AG10803 (cell line): ENCODE measurements around the gene PUSL1.

Source experiments
- DNase-seq: peaks from one replicate; pipeline ENCODE4 v3.0.0; 2010; ENCODE audit warnings: low read depth
- H3K4me3 ChIP-seq: 2 replicates; pipeline ENCODE4 v1.5.1; 2011; ENCODE audit warnings: mild to moderate bottlenecking, low read length, control low read depth
- TF ChIP-seq, protein P1 (sequence below): conservative IDR thresholded peaks from 2 replicates; pipeline ENCODE4 v1.5.1; 2011; ENCODE audit warnings: mild to moderate bottlenecking, low read length, control low read depth, inconsistent platforms

The PUSL1 gene

DNA sequence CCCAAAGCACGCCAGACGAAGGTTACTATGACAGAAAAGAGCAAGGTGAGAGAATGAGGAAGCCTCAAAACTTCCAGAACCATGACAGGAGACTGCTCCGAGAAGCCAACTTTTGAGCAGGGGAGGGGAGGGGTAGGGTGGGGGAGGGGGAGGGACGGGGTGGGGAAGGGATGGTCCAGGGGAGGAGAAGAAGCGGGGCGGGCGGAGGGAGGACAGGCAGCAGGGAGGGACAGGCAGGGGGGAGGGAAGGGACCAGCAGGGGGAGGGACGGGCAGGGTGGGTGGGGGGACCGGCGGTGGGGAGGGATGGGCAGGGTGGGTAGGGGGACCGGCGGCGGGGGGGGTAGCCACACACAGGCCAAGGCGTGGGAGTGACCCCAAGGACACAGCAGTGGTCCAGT, 14.0 kb downstream of the PUSL1 start:
- DNase-seq: no peak
- no peak overlapping the region for H3K4me3 ChIP-seq
- TF ChIP-seq, protein P1, sequence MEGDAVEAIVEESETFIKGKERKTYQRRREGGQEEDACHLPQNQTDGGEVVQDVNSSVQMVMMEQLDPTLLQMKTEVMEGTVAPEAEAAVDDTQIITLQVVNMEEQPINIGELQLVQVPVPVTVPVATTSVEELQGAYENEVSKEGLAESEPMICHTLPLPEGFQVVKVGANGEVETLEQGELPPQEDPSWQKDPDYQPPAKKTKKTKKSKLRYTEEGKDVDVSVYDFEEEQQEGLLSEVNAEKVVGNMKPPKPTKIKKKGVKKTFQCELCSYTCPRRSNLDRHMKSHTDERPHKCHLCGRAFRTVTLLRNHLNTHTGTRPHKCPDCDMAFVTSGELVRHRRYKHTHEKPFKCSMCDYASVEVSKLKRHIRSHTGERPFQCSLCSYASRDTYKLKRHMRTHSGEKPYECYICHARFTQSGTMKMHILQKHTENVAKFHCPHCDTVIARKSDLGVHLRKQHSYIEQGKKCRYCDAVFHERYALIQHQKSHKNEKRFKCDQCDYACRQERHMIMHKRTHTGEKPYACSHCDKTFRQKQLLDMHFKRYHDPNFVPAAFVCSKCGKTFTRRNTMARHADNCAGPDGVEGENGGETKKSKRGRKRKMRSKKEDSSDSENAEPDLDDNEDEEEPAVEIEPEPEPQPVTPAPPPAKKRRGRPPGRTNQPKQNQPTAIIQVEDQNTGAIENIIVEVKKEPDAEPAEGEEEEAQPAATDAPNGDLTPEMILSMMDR: no peak

DNA sequence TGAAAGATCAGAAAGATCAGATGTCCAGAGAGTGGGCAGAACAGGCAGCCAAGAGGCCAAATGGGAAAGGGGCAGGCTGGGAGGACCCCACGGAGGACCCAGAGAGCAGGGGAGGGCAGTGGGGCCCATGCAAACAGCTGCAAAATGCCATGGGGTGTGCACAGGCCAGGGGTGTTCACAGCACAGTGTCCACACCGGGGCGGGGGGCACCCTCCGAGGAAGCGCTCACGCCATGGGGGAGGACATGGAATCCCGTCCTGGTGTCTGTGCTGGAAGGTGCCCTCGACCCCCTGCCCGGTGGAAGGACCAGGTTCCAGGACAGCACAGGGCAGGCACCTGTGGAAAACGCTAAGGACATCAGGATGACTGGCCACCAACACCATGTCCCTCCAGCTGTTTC, 14.6 kb downstream of the PUSL1 start:
- H3K4me3 ChIP-seq: peak overlapping the region; percentile 0; the same call in 1 of the 2 replicates
- TF ChIP-seq, protein P1: no peak
- no peak for DNase-seq

DNA sequence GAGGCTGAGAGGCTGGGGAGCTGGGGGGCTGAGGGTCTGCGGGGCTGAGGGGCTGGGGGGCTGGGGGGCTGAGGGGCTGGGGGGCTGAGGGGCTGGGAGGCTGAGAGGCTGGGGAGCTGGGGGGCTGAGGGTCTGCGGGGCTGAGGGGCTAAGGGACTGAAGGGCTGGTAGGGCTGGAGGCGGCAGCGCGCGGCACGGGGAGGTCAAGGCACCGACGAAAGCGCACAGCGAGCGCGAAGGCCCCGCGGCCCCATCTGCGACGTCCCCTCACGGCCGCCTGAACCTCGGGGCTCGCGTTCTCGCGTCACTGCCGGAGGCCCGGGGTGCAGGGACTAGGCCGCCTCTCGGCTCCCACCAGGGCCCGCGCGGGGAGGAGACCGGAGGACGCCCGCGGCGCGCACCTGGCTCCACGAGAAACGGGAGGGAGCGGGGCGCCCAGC, 15.7 kb downstream of the PUSL1 start:
- TF ChIP-seq, protein P1: no peak
- no peak for DNase-seq
- H3K4me3 ChIP-seq: peak overlapping the region; percentile 72

DNA sequence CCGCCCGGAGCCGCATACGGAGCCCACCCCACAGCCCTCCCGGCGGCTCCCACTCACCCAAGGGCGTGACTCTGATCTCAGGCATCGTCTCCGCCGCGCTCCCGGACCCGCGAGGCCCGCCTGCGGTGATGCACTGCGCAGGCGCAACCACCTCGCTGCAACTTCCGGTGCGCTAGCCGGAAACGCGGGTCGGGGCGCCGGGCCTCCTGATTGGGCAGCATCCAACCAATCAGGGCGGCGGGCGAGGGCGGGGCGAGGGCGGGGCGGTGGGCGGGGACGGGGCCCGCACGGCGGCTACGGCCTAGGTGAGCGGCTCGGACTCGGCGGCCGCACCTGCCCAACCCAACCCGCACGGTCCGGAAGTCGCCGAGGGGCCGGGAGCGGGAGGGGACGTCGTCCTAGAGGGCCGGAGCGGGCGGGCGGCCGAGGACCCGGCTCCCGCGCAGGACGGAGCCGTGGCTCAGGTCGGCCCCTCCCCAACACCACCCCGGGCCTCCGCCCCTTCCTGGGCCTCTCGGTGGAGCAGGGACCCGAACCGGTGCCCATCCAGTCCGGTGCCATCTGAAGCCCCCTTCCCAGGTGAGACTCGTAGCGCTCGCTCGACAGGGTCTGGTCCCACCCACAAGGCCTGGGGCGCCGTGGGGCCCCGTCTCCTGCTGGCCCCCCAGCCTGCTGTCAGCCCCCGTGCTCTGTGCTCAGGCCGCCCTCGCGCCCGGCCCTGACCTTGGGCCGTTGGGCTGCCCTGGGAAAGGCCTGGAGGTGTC, 16.3 kb downstream of the PUSL1 start, which contains the start of the genes CPTP and INTS11:
Gene CPTP, plus strand, starts transcription at position 279 of the 764 bp plus-strand sequence. CDS start 2,109 bp downstream, outside the sequence.
Gene INTS11, minus strand, starts transcription at position 137 of the 764 bp plus-strand sequence. Its CDS starts 52 bp downstream, at position 85.
- H3K4me3 ChIP-seq: peak within 1 kb of the TSS; percentile 72
- peak; percentile 85 for DNase-seq
- TF ChIP-seq, protein P1: no peak

GRCh38 chr1:1325288-1326074, 17.1 kb downstream of the PUSL1 start:
- DNase-seq: no peak
- H3K4me3 ChIP-seq: peak overlapping the region; percentile 70
- TF ChIP-seq, protein P1: no peak

DNA sequence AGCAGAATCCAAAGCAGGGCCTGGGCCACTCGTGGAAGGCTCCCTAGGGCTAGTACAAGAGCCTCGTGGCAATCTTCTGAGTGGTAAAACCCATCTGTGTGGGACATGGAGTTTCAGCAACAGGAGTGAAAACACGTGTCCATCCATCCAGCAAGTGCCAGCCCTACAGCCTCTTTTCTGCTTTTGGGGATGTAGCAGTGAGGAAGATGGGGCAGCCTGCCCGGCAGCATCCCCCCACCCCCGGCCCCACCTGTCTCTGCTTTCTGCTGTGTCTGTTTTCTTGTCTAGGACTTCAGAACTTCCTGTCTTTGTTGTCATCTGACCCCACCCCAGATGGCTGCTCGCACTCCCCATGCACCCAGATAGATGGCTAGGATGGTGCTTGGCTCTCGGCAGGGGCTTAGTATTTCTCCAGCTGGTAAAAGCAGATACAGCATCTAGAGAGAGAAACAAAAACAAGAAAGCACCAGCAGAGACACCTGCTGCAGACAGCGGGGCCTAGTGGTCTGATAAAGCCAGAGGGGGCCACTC, 17.7 kb downstream of the PUSL1 start:
- no peak overlapping the region; the same call in 1 of the 2 replicates for H3K4me3 ChIP-seq
- no peak for DNase-seq
- TF ChIP-seq, protein P1: no peak
